ENCODE measurements around the gene OR2T3. TPM values are rescaled to one million over a fixed set of nuclear protein-coding genes. Genes with fewer than 3 reads are reported as not detected.
"Not testable (repeated sequence)": the region's sequence is repeated elsewhere in the genome, so short reads cannot be mapped to it uniquely, and the experiment has no call there.

Gene OR2T3
- total and polyA plus RNA-seq, 2 of the 8 experiments (the other 6 are each of a cell fraction or from before 2014, with no cell fraction given) = not detected

DNA sequence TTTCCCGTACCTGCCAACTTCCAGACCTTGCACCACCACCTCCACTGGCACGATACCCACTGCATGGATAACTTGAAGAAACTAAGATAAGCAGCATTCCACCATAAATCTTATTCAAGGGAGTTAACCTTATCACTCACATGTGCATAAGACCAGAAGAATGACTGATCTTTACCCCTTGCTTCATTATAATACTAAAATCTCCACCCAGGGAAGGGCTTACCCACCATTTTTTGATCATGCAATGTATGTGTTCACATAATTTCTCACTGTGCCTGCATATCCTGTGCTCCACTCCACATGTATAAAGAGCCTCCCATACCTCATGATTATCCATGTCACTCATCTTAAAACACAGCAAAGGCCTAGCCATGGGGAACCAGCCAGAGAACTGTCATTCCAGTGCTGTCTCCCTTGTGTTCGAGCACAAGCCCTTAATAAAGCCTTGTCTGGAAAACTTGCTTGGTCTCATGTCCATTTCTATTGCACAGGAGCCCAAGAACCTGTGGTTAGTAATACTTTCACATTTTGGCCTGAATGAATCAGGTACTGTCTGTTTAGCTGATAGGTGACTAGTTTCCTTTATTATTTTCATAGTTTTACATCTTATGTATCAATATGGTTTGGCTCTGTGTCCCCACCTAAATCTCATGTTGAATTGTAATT, 45.5 kb upstream of the OR2T3 start:
- CTCF ChIA-PET (ENCODE audit: partially characterized antibody); H2BK20ac ChIP-seq (ENCODE audit: low read length); H2BK15ac ChIP-seq (ENCODE audit: low read length); H3K56ac ChIP-seq (replicated peaks; ENCODE audit: insufficient read length, low read depth, low read length); H3K79me1 ChIP-seq (ENCODE audit: low read depth, low read length); H3K27ac ChIP-seq (ENCODE audit: low read depth, low read length); H3K4me2 ChIP-seq (ENCODE audit: insufficient read depth in 1 of 2, low read depth in 2 of 2, low read length in 2 of 2); H3K9ac ChIP-seq (replicated peaks in 1 of 4; ENCODE audit: extremely low read depth in 1 of 4, low read depth in 3 of 4, low read length in 3 of 4); H3K79me2 ChIP-seq (ENCODE audit: control insufficient read depth in 1 of 2, insufficient read depth in 2 of 2, low read length in 2 of 2); H4K20me1 ChIP-seq (replicated peaks in 1 of 2; ENCODE audit: control insufficient read depth in 1 of 2, insufficient read depth in 2 of 2, low read length in 2 of 2); FAIRE-seq; H4K5ac ChIP-seq (ENCODE audit: insufficient read length, low read depth, low read length); H3K23me2 ChIP-seq (ENCODE audit: low read depth, low read length); H2AFZ ChIP-seq (ENCODE audit: low read length); H3K14ac ChIP-seq (ENCODE audit: insufficient read length); H3K27me3 ChIP-seq (replicated peaks in 1 of 4; ENCODE audit: control insufficient read depth in 3 of 4, extremely low read depth in 1 of 4, insufficient read depth in 3 of 4, low read length in 3 of 4); H3K18ac ChIP-seq (ENCODE audit: extremely low read depth, low read length); POLR2A ChIA-PET (ENCODE audit: partially characterized antibody); H4K8ac ChIP-seq (ENCODE audit: extremely low read depth, insufficient read depth, low read length); H3K4me1 ChIP-seq (replicated peaks in 1 of 4; ENCODE audit: control insufficient read depth in 3 of 4, insufficient read depth in 4 of 4, low read length in 3 of 4); H2AK5ac ChIP-seq (ENCODE audit: low read depth, low read length); H3K4ac ChIP-seq (replicated peaks; ENCODE audit: insufficient read length, low read depth, low read length); DNase-seq (ENCODE audit: low read depth in 1 of 2, low spot score in 2 of 2); H3K36me3 ChIP-seq (ENCODE audit: control insufficient read depth in 2 of 4, insufficient read depth in 4 of 4, low read length in 3 of 4); H4K91ac ChIP-seq (replicated peaks; ENCODE audit: insufficient read length, low read length); H2BK5ac ChIP-seq (ENCODE audit: low read depth, low read length); H3K23ac ChIP-seq (ENCODE audit: insufficient read length); H2BK120ac ChIP-seq (replicated peaks; ENCODE audit: low read depth, low read length); H3K4me3 ChIP-seq (ENCODE audit: extremely low read depth in 1 of 4, insufficient read depth in 2 of 4, low read depth in 3 of 4, low read length in 4 of 4); H2BK12ac ChIP-seq (ENCODE audit: low read depth, low read length): not testable (repeated sequence)
- 55% methylated on average over 3 of the region's 3 CpGs; no CpG with 5 or more reads in 1 of the 2 experiments for WGBS, 2 experiments (ENCODE audit: extremely low coverage in 1 of 2, insufficient coverage in 1 of 2, insufficient read length in 1 of 2, insufficient replicate concordance in 2 of 2, low coverage in 1 of 2, low lambda C conversion rate in 2 of 2, missing lambda C conversion rate in 1 of 2)
- peaks cover 33 to 51% of the 10 kb centered on the region in 2 experiments for H3K9me3 ChIP-seq (ENCODE audit: insufficient read depth in 2 of 2, low read depth in 1 of 2, low read length in 1 of 2)

DNA sequence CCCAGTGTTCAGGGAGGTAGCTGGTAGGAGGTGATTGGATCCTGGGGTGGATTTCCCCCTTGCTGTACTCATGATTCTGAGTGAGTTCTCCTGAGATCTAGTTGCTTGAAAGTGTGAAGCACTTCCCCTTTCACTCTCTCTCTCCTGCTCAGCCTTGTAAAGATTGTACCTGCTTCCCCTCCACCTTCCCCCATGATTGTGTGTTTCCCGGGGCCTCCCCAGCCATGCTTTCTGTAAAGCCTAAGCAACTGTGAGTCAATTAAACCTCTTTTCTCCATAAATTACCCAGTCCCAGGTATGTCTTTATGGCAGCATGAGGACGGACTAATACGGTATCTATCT, 45.0 kb upstream of the OR2T3 start:
- H3K4me3 ChIP-seq (ENCODE audit: extremely low read depth in 1 of 4, insufficient read depth in 2 of 4, low read depth in 3 of 4, low read length in 4 of 4); H2BK12ac ChIP-seq (ENCODE audit: low read depth, low read length); DNase-seq (ENCODE audit: low read depth in 1 of 2, low spot score in 2 of 2); H3K36me3 ChIP-seq (ENCODE audit: control insufficient read depth in 2 of 4, insufficient read depth in 4 of 4, low read length in 3 of 4); H3K14ac ChIP-seq (ENCODE audit: insufficient read length); H3K56ac ChIP-seq (replicated peaks; ENCODE audit: insufficient read length, low read depth, low read length); H3K27ac ChIP-seq (ENCODE audit: low read depth, low read length); H3K23me2 ChIP-seq (ENCODE audit: low read depth, low read length); H3K4ac ChIP-seq (replicated peaks; ENCODE audit: insufficient read length, low read depth, low read length); H4K5ac ChIP-seq (ENCODE audit: insufficient read length, low read depth, low read length); H2BK5ac ChIP-seq (ENCODE audit: low read depth, low read length); H3K79me2 ChIP-seq (ENCODE audit: control insufficient read depth in 1 of 2, insufficient read depth in 2 of 2, low read length in 2 of 2); H3K4me1 ChIP-seq (replicated peaks in 1 of 4; ENCODE audit: control insufficient read depth in 3 of 4, insufficient read depth in 4 of 4, low read length in 3 of 4); CTCF ChIA-PET (ENCODE audit: partially characterized antibody); H2AK5ac ChIP-seq (ENCODE audit: low read depth, low read length); H2BK120ac ChIP-seq (replicated peaks; ENCODE audit: low read depth, low read length); FAIRE-seq; H3K27me3 ChIP-seq (replicated peaks in 1 of 4; ENCODE audit: control insufficient read depth in 3 of 4, extremely low read depth in 1 of 4, insufficient read depth in 3 of 4, low read length in 3 of 4); POLR2A ChIA-PET (ENCODE audit: partially characterized antibody); H3K79me1 ChIP-seq (ENCODE audit: low read depth, low read length); H3K9ac ChIP-seq (replicated peaks in 1 of 4; ENCODE audit: extremely low read depth in 1 of 4, low read depth in 3 of 4, low read length in 3 of 4); H2BK20ac ChIP-seq (ENCODE audit: low read length); H4K20me1 ChIP-seq (replicated peaks in 1 of 2; ENCODE audit: control insufficient read depth in 1 of 2, insufficient read depth in 2 of 2, low read length in 2 of 2); H4K8ac ChIP-seq (ENCODE audit: extremely low read depth, insufficient read depth, low read length); H4K91ac ChIP-seq (replicated peaks; ENCODE audit: insufficient read length, low read length); H2BK15ac ChIP-seq (ENCODE audit: low read length); H3K23ac ChIP-seq (ENCODE audit: insufficient read length); H3K4me2 ChIP-seq (ENCODE audit: insufficient read depth in 1 of 2, low read depth in 2 of 2, low read length in 2 of 2); H2AFZ ChIP-seq (ENCODE audit: low read length); H3K18ac ChIP-seq (ENCODE audit: extremely low read depth, low read length): not testable (repeated sequence)
- WGBS, 2 experiments (ENCODE audit: extremely low coverage in 1 of 2, insufficient coverage in 1 of 2, insufficient read length in 1 of 2, insufficient replicate concordance in 2 of 2, low coverage in 1 of 2, low lambda C conversion rate in 2 of 2, missing lambda C conversion rate in 1 of 2) = 89% methylated on average over 3 of the region's 3 CpGs; no CpG with 5 or more reads in 1 of the 2 experiments
- H3K9me3 ChIP-seq (ENCODE audit: insufficient read depth in 2 of 2, low read depth in 1 of 2, low read length in 1 of 2) = peaks cover 29 to 51% of the 10 kb centered on the region in 2 experiments
